NCI-H2171 treated with DMSO at 0.1 percent for 48 hours (cell line): Measurements from ENCODE around the gene THRA.

Experiments used
- DNase-seq: peaks from one replicate; lab custom pipeline; 2025; lab: John Stamatoyannopoulos, UW

Gene THRA, protein sequence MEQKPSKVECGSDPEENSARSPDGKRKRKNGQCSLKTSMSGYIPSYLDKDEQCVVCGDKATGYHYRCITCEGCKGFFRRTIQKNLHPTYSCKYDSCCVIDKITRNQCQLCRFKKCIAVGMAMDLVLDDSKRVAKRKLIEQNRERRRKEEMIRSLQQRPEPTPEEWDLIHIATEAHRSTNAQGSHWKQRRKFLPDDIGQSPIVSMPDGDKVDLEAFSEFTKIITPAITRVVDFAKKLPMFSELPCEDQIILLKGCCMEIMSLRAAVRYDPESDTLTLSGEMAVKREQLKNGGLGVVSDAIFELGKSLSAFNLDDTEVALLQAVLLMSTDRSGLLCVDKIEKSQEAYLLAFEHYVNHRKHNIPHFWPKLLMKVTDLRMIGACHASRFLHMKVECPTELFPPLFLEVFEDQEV

DNA sequence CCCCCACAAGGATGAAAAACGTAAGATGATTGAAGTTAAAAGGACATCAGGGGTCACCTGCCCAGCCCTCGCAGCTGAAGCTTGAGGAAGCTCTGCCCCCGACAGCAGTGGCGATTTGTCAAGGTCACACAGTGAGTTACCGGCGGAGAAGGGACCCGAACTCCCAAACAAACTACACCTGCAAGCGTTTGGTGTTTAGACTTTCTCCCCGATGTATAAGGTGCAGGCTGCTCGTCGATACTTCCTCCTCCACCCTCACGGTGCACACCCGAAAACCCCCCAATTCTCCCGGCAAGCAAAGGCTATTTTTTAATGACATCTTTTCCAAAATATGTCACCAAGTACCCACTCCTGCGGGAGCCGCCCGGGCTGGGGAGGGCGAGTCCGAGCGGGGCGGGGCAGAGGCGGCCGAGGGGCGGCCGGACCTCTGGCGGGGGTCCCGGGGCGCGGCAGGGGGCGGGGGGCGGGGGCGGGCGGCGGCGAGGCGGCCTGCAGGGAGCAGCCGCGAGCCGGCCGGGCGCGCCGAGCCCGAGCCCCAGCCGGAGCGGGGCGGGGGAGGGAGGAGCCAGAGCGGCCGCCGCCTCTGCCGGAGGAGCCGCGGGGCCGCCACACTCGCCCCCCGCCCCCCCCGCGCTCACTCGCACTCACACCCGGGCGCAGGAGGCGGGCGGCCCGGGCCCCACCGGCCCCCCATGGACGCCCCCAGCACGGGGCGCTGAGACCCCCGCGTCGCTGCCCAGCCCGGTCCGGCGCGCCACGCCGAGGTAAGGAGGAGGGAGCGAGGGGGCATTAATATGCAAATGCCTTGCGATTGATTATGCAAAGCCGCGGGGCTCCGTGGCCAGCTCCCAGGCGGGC lies at the start of gene THRA:
Gene THRA, plus strand, starts transcription at position 637 of the 858 bp plus-strand sequence. CDS start 11,524 bp downstream, outside the sequence.
- peak; percentile 29 for DNase-seq

DNA sequence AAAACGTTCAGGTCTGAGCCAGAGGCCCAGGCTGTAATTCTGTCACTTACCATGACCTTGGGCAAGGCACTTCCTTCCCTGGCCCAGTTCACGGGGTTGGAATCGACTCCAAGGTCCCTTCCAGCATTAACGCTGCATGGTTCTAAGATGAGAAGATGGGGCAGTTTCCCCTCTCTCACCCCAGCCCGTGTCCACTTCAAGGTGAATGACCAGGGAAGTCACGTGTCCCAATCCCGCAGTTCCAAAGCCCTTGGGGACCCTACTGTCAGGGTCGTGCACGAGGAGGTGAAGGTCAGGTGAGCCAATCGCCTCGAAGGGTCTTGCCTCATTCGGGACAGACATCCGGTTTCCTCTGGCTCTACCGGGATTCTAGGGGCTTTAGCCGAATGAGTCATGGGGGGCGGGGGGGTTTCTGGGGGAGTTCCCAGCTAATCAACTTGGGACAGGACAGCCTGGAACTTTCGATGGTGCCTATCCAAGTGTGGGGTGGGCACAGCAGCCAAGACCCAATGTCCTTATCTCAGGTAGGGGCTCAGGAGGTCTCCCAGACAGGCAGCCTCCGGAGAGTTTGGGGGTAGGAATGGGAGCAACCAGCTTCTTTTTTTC lies 48.3 kb upstream of the THRA start:
- DNase-seq: no peak

DNA sequence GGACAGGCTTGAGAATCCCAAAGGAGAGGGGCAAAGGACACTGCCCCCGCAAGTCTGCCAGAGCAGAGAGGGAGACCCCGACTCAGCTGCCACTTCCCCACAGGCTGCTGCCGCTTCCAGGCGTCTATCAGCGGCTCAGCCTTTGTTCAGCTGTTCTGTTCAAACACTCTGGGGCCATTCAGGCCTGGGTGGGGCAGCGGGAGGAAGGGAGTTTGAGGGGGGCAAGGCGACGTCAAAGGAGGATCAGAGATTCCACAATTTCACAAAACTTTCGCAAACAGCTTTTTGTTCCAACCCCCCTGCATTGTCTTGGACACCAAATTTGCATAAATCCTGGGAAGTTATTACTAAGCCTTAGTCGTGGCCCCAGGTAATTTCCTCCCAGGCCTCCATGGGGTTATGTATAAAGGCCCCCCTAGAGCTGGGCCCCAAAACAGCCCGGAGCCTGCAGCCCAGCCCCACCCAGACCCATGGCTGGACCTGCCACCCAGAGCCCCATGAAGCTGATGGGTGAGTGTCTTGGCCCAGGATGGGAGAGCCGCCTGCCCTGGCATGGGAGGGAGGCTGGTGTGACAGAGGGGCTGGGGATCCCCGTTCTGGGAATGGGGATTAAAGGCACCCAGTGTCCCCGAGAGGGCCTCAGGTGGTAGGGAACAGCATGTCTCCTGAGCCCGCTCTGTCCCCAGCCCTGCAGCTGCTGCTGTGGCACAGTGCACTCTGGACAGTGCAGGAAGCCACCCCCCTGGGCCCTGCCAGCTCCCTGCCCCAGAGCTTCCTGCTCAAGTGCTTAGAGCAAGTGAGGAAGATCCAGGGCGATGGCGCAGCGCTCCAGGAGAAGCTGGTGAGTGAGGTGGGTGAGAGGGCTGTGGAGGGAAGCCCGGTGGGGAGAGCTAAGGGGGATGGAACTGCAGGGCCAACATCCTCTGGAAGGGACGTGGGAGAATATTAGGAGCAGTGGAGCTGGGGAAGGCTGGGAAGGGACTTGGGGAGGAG lies 47.5 kb upstream of the THRA start, which contains the start of gene CSF3:
Gene CSF3, plus strand, starts transcription at position 436 of the 993 bp plus-strand sequence. Its CDS starts 35 bp downstream, at position 471.
- DNase-seq: no peak

DNA sequence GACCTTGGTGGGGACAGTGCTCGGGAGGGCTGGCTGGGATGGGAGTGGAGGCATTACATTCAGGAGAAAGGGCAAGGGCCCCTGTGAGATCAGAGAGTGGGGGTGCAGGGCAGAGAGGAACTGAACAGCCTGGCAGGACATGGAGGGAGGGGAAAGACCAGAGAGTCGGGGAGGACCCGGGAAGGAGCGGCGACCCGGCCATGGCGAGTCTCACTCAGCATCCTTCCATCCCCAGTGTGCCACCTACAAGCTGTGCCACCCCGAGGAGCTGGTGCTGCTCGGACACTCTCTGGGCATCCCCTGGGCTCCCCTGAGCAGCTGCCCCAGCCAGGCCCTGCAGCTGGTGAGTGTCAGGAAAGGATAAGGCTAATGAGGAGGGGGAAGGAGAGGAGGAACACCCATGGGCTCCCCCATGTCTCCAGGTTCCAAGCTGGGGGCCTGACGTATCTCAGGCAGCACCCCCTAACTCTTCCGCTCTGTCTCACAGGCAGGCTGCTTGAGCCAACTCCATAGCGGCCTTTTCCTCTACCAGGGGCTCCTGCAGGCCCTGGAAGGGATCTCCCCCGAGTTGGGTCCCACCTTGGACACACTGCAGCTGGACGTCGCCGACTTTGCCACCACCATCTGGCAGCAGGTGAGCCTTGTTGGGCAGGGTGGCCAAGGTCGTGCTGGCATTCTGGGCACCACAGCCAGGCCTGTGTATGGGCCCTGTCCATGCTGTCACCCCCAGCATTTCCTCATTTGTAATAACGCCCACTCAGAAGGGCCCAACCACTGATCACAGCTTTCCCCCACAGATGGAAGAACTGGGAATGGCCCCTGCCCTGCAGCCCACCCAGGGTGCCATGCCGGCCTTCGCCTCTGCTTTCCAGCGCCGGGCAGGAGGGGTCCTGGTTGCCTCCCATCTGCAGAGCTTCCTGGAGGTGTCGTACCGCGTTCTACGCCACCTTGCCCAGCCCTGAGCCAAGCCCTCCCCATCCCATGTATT lies 46.5 kb upstream of the THRA start:
- DNase-seq: no peak

DNA sequence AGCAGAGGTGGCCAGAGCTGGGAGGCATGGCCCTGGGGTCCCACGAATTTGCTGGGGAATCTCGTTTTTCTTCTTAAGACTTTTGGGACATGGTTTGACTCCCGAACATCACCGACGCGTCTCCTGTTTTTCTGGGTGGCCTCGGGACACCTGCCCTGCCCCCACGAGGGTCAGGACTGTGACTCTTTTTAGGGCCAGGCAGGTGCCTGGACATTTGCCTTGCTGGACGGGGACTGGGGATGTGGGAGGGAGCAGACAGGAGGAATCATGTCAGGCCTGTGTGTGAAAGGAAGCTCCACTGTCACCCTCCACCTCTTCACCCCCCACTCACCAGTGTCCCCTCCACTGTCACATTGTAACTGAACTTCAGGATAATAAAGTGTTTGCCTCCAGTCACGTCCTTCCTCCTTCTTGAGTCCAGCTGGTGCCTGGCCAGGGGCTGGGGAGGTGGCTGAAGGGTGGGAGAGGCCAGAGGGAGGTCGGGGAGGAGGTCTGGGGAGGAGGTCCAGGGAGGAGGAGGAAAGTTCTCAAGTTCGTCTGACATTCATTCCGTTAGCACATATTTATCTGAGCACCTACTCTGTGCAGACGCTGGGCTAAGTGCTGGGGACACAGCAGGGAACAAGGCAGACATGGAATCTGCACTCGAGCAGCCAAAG lies 45.2 kb upstream of the THRA start:
- DNase-seq: no peak

DNA sequence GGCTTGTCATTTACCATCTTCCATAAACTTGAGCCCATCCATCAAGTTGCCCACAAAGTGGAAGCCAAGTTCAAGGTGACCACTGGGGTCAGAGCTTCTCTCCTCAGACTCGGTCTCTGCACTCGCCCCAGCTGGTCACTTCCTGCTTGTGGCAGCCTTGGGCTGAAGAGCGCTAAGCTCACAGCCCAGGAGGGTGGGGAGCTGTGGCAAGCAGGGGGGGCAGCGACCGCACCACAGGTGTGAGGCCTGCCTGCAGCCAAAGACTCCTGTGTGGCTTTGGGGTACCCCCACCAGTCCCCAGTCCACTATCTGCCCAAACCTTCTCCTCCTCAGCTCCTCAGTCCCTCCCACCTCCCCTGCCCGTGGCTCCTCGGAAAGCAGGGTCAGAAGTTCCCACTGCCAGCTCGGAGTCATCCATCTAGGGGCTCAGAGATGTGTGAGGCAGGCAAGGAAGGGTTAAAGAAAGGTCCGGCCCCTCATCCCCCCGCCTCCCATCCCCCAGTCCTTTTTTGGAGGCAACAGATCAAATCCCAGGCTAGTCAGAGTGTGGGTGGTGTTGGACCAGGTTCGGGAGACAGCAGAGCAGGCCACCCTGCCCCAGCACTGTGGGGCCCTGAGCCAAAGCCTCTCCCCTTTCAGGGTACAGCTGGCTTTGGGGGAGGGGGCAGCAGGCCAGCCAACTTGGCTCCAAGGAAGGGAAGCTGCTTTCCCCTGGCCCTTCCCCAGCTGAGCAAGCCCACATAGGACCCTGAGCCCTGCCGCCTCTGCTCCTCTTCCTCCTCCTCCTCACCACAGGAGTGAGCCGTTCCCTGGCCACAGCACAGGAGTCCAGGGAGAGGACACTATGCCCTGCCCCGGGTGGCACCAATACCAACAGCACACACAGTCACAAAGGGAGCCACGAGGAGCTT lies 44.3 kb upstream of the THRA start:
- DNase-seq: no peak

DNA sequence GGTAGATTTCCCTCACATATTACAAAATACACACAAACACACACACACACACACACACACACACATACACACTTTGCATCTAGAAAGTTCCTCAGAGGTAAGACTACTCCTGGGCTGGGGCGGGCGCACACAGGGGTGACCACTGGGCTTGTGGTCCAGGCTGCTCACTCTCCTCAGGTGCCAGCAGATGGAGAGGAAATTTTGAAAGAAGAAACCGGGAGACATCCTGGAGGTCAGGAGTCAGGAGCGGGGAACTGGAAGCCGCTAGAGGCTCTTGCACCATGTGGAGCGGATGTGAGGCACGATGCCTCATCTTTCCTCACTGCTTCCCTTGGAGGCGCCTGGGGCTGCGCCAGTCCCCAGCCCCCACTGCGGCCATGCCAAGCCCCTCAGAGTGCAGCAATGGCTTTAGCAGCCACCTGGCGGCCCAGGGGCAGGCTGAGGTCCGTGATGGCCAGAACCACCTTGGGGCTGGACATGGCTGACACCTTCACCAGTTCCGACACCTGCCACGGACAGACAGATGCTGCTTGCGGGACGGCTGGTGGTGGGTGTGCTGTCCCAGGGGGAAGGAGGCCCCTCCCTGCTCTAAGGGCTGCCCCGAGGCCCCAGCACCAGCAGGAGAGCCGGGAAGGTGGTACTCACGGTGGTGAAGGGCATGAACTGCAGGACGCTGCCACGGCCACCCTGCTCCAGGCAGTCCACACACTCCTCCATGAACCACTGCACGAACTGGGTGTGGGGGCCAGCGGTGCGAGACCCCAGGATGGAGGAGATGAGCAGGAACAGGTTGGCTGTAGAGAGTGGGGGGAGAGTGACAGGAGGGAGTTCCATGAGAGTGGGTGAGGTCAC lies 43.4 kb upstream of the THRA start:
- no peak for DNase-seq

DNA sequence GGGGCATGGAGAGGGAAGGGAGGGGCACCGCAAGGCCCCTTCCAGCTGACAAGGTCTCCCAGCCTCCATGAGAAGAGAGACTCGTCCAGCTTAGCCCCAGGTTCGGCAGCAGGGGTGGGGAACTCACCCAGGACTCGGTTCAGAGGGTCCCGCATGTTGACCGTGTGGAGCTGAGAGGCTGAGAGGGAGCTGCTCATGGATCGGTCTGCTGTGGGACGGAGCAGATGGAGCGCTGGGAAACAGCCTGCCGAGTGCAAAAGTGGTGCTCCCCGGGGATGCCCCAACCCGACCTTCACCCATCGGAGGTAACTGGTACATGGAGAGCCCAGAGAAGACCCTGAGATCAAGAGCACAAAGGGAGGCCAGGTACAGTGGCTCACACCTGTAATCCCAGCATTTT lies 42.6 kb upstream of the THRA start:
- peak; percentile 46 for DNase-seq

DNA sequence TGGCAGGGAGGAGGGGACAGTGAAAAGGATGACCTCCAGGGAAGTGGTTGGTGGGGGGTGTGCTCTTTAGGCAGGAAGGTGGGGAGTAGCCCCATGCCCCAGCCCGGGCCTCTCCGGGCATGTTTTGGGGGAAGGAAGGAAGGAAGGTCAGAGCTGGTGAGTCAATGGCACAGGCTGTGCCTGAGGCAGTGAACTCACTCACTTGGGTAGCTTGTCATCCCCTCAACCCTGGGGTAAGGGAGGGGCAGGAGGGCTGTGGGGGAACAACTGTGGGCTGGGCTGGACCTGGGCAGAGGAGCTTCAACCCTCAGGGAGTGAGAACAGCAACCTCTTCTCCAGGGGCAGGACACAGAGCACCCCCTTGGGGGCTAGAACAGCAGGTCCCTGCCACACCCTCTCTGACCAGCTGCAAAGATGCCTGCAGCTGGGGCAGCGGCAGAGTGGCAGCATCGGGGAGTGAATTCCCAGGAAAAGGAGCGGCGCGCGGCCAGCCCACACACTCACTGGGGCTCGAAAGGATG lies 41.3 kb upstream of the THRA start:
- no peak for DNase-seq

DNA sequence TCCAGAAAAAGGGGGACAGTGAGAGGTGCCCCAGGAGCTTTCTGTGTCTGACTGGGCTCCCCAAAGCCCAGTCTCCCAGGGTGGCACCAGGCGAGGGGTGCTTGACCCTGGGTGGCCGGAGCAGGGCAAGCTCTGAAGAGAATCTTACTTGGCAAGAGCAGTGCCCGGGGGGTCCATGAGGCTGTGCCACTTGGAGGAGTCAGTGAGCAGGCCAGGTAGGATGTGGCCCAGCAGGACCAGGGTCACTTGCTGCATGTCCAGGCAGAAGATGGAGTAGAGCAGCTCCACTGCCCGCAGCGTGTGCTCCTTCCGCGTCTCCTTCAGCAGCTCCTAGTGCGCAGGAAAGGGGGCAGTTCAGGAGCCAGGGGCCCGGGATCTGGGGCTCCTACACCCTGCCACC lies 40.3 kb upstream of the THRA start:
- DNase-seq: no peak

DNA sequence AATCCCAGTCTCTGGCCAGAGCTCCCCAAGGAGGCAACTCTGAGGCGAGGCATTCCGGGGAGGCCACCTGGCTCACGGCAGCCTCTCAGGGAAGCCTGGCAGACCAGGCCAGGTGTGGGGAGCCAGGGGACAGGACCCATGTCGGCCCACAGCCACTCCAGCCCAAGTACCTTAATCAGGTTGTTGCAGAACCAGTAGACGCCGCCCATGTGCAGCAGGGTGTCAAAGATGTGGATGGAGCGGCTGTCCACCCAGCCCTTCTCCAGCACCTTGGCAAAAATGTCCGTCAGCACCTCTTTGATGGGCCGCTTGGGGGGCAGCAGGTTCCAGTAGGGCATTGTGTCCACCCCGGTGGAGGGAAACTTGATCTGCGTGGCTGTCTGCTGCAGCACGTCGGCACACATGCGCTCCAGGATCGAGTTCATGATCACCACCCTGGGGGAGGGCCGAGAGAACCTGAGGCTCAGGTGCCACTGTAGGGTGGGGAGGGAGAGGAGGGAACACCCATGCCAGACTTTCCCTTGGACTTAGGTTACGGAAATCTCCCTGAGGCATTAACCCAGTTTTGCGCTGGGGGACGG lies 39.7 kb upstream of the THRA start:
- no peak for DNase-seq

DNA sequence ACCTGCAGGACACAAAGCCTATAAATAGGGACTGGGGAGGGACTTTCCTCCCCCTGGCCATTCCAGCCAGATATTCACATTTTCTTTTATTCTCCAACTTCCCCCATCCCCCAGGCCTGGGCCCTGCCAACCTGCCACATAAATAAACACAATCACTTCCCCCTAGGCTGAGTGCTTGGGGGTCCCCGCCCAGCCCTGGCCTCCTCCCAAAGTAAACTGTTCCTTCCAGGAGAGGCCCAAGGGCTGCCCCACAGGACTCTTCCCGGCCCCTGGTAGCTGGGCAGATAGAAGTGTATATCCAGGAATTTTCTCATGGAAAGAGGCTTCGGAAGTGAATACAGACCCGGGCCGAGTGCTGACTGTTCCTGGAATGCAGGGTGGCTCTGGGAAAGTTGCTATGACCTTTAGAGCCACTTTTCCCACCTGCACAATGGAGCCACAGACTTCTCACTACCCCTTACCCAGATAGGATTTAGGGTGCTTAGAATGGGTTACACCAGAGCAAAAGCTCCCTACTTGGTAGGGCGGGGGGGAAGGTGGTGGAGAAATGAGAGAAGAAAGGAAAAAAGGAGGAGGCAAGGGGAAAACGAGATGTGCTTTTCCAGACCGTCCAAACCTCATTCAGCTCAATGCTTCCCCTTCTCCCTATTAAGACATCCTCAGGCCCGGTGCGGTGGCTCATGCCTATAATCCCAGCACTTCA lies 39.0 kb upstream of the THRA start:
- no peak for DNase-seq

DNA sequence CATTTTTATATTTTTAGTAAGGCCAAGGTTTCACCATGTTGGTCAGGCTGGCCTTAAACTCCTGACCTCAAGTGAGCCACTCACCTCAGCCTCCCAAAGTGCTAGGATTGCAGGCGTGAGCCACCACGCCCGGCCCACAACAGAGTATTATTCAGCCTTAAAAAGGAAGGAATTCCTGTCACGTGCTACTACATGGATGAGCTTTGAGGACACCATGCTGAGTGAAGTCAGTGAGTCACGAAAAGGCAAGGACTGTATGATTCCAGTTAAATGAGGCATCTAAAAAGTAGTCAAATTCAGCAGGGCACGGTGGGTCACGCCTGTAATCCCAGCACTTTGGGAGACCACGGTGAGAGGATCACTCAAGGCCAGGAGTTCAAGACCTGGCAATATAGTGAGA lies 37.9 kb upstream of the THRA start:
- no peak for DNase-seq

DNA sequence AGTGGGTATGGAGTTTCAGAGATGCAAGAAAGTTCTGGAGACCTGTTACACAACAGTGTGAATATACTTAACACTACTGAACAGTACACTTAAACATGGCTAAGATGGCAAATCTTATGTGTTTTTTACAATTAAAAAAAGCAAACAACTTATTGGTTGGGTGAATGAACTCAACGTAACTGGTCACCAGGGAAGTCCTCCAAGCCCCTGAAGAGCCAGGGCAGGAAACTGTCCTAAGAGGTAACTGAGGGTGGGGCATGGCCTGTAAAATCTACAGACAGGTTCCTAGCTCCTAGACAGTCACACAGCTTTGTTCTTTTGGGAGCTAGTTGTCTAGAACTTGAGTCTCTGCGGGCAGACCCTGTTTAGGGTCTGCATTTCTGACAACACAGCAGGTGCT lies 37.2 kb upstream of the THRA start:
- no peak for DNase-seq

DNA sequence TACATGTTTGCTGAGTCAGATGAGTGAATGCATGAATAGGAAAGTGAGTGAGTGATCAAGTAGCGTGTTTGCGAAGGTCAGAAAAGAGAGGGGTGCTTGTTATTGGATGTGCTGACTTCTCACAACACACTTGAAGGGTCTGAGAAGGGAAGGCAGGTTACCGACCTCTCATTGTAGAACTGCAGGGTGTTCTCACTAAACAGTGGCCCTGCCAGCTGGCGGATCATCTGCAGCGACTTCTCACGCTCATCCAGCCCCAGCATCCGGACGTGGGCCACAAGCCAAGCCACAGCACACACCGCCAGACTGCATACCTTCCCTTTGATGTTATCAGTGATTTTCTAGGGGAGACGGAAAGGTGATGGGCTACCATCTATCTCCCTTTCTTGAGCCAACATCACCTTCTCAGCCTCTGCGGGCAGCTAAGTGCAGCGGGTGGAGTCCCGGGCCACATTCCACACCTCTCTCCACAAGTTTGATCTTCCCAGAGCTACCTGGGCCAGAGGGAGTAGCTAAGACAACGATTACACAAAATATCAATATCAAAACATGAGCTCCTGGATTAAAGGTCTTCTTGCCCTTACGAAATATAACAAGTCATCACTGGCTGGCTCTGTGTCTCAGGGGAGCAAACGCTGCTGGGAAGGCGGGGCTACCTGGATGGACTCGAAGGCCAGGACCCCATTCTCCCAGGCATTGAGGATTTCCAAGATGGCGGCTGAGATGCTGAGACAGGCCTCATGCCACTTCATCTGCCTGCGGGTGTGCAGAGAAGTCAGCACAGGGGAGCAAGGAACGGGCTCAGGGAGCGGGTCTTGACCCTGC lies 36.6 kb upstream of the THRA start:
- DNase-seq: no peak
